ENCODE data around the gene ACBD6. TPM values are rescaled to one million over a fixed set of nuclear protein-coding genes. Genes with fewer than 3 reads are reported as not detected.

ACBD6 gene
- total RNA-seq, 4 donors from 2014 or later = 26.4 to 34.6 (median 31.5) TPM

- TF ChIP-seq CTCF (IDR thresholded peaks at IDR 0.05; ENCODE audit: low read depth) = no peak
These were observed 89.8 kb downstream of the ACBD6 start for GRCh38 chr1:180412583-180412982.

GRCh38 chr1:180407051-180407450, 95.3 kb downstream of the ACBD6 start:
- no peak for TF ChIP-seq CTCF (IDR thresholded peaks at IDR 0.05; ENCODE audit: low read depth)

GRCh38 chr1:180402551-180402950, 99.8 kb downstream of the ACBD6 start:
- no peak for TF ChIP-seq CTCF (IDR thresholded peaks at IDR 0.05; ENCODE audit: low read depth)

GRCh38 chr1:180402001-180402400, 100.4 kb downstream of the ACBD6 start:
- no peak for TF ChIP-seq CTCF (IDR thresholded peaks at IDR 0.05; ENCODE audit: low read depth)

GRCh38 chr1:180397175-180397574, 105.2 kb downstream of the ACBD6 start:
- no peak for TF ChIP-seq CTCF (IDR thresholded peaks at IDR 0.05; ENCODE audit: low read depth)

- TF ChIP-seq CTCF (IDR thresholded peaks at IDR 0.05; ENCODE audit: low read depth) = no peak
These were observed 109.8 kb downstream of the ACBD6 start for GRCh38 chr1:180392427-180393145.

- TF ChIP-seq CTCF (IDR thresholded peaks at IDR 0.05; ENCODE audit: low read depth) = no peak
These were observed 110.4 kb downstream of the ACBD6 start for GRCh38 chr1:180392020-180392419.
